CD14-positive monocyte (primary cell): ENCODE data around the gene AFF3. TPM values are rescaled to one million over a fixed set of nuclear protein-coding genes. Genes with fewer than 3 reads are reported as not detected.

Source experiments
- DNase-seq, 3 donors: peaks; one replicate each; pipeline ENCODE4 v3.0.0-alpha.2; 2011 to 2022
- H2AFZ ChIP-seq: 2 replicates; pipeline ENCODE4 v1.6.0; 2012; ENCODE audit warnings: mild to moderate bottlenecking, low read depth, low read length, inconsistent platforms; ENCODE audit not compliant: insufficient read depth, poor library complexity, severe bottlenecking
- H3K27ac ChIP-seq, 2 donors: 1 replicate in 1 of 2; 2 replicates in 1 of 2; pipeline ENCODE4 v1.5.1; 2012 to 2013; ENCODE audit warnings: low read length in 2 of 2, control low read depth in 1 of 2, inconsistent platforms in 1 of 2, low read depth in 1 of 2, mild to moderate bottlenecking in 1 of 2
- H3K27me3 ChIP-seq, 2 donors: one replicate each; pipeline versions ENCODE4 v1.6.0 to v1.6.1; 2011 to 2013; ENCODE audit warnings: low read length in 2 of 2; ENCODE audit not compliant: control insufficient read depth in 2 of 2, insufficient read depth in 2 of 2
- H3K36me3 ChIP-seq, 2 donors: replicated peaks in 1 of 2; 1 replicate in 1 of 2; 2 replicates in 1 of 2; pipeline versions ENCODE4 v1.5.1 to v1.6.1; 2012 to 2013; ENCODE audit warnings: low read length in 2 of 2, control low read depth in 1 of 2, inconsistent platforms in 1 of 2, mild to moderate bottlenecking in 1 of 2; ENCODE audit not compliant: insufficient read depth in 2 of 2, control insufficient read depth in 1 of 2
- H3K4me1 ChIP-seq, 2 donors: 1 replicate in 1 of 2; 2 replicates in 1 of 2; pipeline versions ENCODE4 v1.5.1 to v1.6.1; 2012 to 2013; ENCODE audit warnings: low read length in 2 of 2, control low read depth in 1 of 2, inconsistent platforms in 1 of 2, mild to moderate bottlenecking in 1 of 2, moderate library complexity in 1 of 2; ENCODE audit not compliant: insufficient read depth in 2 of 2, control insufficient read depth in 1 of 2
- H3K4me2 ChIP-seq: replicated peaks from 2 replicates; pipeline ENCODE3; 2012; ENCODE audit warnings: low read length, moderate library complexity, mild to moderate bottlenecking; ENCODE audit not compliant: poor library complexity, severe bottlenecking; ENCODE audit errors: extremely low read depth
- H3K4me3 ChIP-seq, 3 experiments: fragments of 200-600 bp in 1 of 3; sonication (generic) in 1 of 3; replicated peaks in 1 of 3; 1 replicate in 2 of 3; 2 replicates in 1 of 3; pipeline ENCODE4 v1.5.1; 2011 to 2013; ENCODE audit warnings: low read length in 3 of 3, mild to moderate bottlenecking in 3 of 3, control low read depth in 2 of 3, low read depth in 2 of 3, inconsistent platforms in 1 of 3, moderate library complexity in 1 of 3
- H3K79me2 ChIP-seq: 2 replicates; pipeline ENCODE4 v1.6.0; 2012; ENCODE audit warnings: mild to moderate bottlenecking, control low read depth, inconsistent platforms, low read length, moderate library complexity; ENCODE audit not compliant: insufficient read depth
- H3K9ac ChIP-seq: 2 replicates; pipeline ENCODE4 v1.6.0; 2017; ENCODE audit warnings: low read length, mild to moderate bottlenecking; ENCODE audit not compliant: insufficient read depth, poor library complexity, severe bottlenecking
- H3K9me3 ChIP-seq, 2 donors: replicated peaks in 1 of 2; 1 replicate in 1 of 2; 2 replicates in 1 of 2; pipeline versions ENCODE4 v1.5.1 to v1.6.1; 2012 to 2013; ENCODE audit warnings: low read length in 2 of 2, control low read depth in 1 of 2; ENCODE audit not compliant: control insufficient read depth in 1 of 2, insufficient read depth in 1 of 2
- H4K20me1 ChIP-seq: 2 replicates; pipeline ENCODE4 v1.6.0; 2012; ENCODE audit warnings: mild to moderate bottlenecking, low read length, control low read depth, moderate library complexity; ENCODE audit not compliant: insufficient read depth
- H3K27ac Mint-ChIP-seq, 7 donors: one replicate each; pipeline ENCODE4 v1.8.0; 2020; ENCODE audit warnings: mild to moderate bottlenecking in 7 of 7, mixed read lengths in 7 of 7, moderate library complexity in 6 of 7, inconsistent platforms in 2 of 7
- H3K27me3 Mint-ChIP-seq, 3 donors: one replicate each; pipeline ENCODE4 v1.8.0; 2021 to 2022; ENCODE audit warnings: low read depth in 3 of 3, mild to moderate bottlenecking in 3 of 3, mixed read lengths in 3 of 3, moderate library complexity in 3 of 3, inconsistent platforms in 1 of 3
- H3K36me3 Mint-ChIP-seq, 2 donors: one replicate each; pipeline ENCODE4 v1.8.0; 2020; ENCODE audit warnings: mixed read lengths in 2 of 2, inconsistent platforms in 1 of 2, mild to moderate bottlenecking in 1 of 2
- H3K4me1 Mint-ChIP-seq: one replicate; pipeline ENCODE4 v1.8.0; 2020; ENCODE audit warnings: mild to moderate bottlenecking, mixed read lengths
- H3K4me3 Mint-ChIP-seq, 2 donors: one replicate each; pipeline ENCODE4 v1.8.0; 2020; ENCODE audit warnings: mild to moderate bottlenecking in 2 of 2, mixed read lengths in 2 of 2, moderate library complexity in 1 of 2
- H3K9me3 Mint-ChIP-seq, 7 donors: one replicate each; pipeline ENCODE4 v1.8.0; 2020 to 2022; ENCODE audit warnings: mixed read lengths in 7 of 7, mild to moderate bottlenecking in 6 of 7, moderate library complexity in 6 of 7, inconsistent platforms in 2 of 7
- WGBS: methylation state at CpG from one replicate; pipeline ENCODE4 v1.1.5; 2013; ENCODE audit warnings: missing lambda C conversion rate; ENCODE audit not compliant: insufficient coverage; 5-methylcytosine and 5-hydroxymethylcytosine counted together
- intact Hi-C, 2 donors: fragments of 100-400 bp; cut with micrococcal nuclease; formaldehyde crosslinking; loops; one replicate each; pipeline versions ENCODE4 v1.15.0 to v1.15.1; 2023
- polyA plus RNA-seq, 3 donors: library from polyadenylated mRNA; depleted of rRNA in 1 of 3; unstranded in 2 of 3; stranded (reverse) in 1 of 3; fragments of 300-500 nt in 2 of 3; fragments of >200 nt in 1 of 3; fragmentation: Illumina TruSeq in 2 of 3; gene quantifications; 1 replicate in 2 of 3; 2 replicates in 1 of 3; pipeline ENCODE4 v1.2.3, GENCODE V29; 2012 to 2021
- TF ChIP-seq, protein P1 (sequence below): fragments of 200-600 bp; IDR thresholded peaks from one replicate; pipeline ENCODE4 v1.8.0; 2022; ENCODE audit warnings: antibody characterized with exemption, mild to moderate bottlenecking

Gene AFF3
- polyA plus RNA-seq, 3 donors = 0.17 to 4.1 (median 0.49) TPM

DNA sequence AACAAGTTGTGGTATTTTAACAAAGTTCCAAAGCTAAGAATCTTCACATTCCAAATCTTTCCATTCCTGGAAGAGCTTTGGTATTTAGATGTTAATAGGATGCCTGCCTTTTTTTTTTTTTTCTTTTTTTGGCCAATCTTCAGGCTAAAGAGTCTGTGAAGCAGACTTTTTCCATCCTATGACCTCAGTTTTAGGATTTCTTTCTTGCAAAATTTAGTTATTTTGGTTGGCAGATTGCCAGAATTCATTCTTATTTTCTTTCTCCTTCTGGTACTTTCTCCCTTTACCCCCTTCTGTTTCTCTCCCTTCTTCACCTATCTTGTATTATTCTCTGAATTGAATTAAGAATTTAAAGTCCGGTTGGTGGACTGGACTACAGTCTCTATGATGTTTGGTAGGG lies 434.8 kb downstream of the AFF3 start:
- Mint-ChIP-seq H3K27me3 (no peaks in the 10 kb centered on the region), H3K27ac (no peak overlapping the region), H3K4me3 (no peak overlapping the region), H3K36me3 (peaks cover 6% of the 10 kb centered on the region in 2 donors), H3K4me1 (peaks cover 7% of the 10 kb centered on the region), H3K9me3 (peaks cover 0 to 3% (median 0%) of the 10 kb centered on the region in 7 donors)
- H3K27ac ChIP-seq = no peak overlapping the region
- no CpG with 5 or more reads among the region's 1 CpG for WGBS
- no peaks in the 10 kb centered on the region for H4K20me1 ChIP-seq
- H3K4me2 ChIP-seq = no peak overlapping the region
- no peaks in the 10 kb centered on the region for H3K9me3 ChIP-seq
- H3K9ac ChIP-seq = no peak overlapping the region
- no peak for DNase-seq
- no peak overlapping the region for H2AFZ ChIP-seq
- H3K27me3 ChIP-seq = no peaks in the 10 kb centered on the region
- intact Hi-C loops = no loop called here
- TF ChIP-seq, protein P1, sequence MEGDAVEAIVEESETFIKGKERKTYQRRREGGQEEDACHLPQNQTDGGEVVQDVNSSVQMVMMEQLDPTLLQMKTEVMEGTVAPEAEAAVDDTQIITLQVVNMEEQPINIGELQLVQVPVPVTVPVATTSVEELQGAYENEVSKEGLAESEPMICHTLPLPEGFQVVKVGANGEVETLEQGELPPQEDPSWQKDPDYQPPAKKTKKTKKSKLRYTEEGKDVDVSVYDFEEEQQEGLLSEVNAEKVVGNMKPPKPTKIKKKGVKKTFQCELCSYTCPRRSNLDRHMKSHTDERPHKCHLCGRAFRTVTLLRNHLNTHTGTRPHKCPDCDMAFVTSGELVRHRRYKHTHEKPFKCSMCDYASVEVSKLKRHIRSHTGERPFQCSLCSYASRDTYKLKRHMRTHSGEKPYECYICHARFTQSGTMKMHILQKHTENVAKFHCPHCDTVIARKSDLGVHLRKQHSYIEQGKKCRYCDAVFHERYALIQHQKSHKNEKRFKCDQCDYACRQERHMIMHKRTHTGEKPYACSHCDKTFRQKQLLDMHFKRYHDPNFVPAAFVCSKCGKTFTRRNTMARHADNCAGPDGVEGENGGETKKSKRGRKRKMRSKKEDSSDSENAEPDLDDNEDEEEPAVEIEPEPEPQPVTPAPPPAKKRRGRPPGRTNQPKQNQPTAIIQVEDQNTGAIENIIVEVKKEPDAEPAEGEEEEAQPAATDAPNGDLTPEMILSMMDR = no peak
- no peak overlapping the region for H3K4me3 ChIP-seq
- no peaks in the 10 kb centered on the region for H3K4me1 ChIP-seq
- H3K36me3 ChIP-seq = no peaks in the 10 kb centered on the region
- H3K79me2 ChIP-seq = no peaks in the 10 kb centered on the region

DNA sequence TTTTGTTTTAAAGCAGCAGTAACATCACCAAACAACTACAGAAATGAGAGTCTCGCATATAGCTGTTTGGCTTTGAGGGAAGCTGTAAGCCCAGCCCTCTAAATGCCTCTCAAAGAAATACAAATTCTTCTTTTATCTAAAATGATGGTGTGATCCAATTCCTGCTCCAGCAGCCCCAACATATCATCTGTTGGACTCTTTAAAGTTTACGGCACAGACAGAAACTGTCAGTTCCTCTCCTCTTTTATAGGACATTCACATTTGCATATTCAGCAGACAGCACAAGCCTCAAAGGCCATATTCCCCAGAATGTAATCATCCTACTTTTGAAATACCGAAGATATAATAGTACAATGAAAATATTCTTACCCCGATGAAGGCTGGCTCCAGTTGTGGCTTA lies 435.7 kb downstream of the AFF3 start:
- WGBS = no CpG with 5 or more reads among the region's 4 CpGs
- Histone ChIP-seq H3K4me2 (no peak overlapping the region), H4K20me1 (no peaks in the 10 kb centered on the region), H3K79me2 (no peaks in the 10 kb centered on the region), H3K4me1 (peaks cover under 1 to 2% of the 10 kb centered on the region in 2 donors), H2AFZ (no peak overlapping the region), H3K27me3 (no peaks in the 10 kb centered on the region), H3K36me3 (no peaks in the 10 kb centered on the region), H3K9ac (no peak overlapping the region), H3K9me3 (no peaks in the 10 kb centered on the region), H3K4me3 (no peak overlapping the region), H3K27ac (no peak overlapping the region)
- Mint-ChIP-seq H3K27me3 (no peaks in the 10 kb centered on the region), H3K36me3 (peaks cover 6% of the 10 kb centered on the region in 2 donors), H3K4me1 (peaks cover 8% of the 10 kb centered on the region), H3K27ac (no peak overlapping the region), H3K4me3 (no peak overlapping the region), H3K9me3 (peaks cover 0 to 3% (median 0%) of the 10 kb centered on the region in 7 donors)
- intact Hi-C loops = no loop called here
- DNase-seq = no peak
- TF ChIP-seq, protein P1 = no peak
